GM12892 (cell line): Measurements from ENCODE around the gene CHCHD3.

Source experiments
- DNase-seq: peaks from one replicate; pipeline ENCODE4 v3.0.0; 2011; ENCODE audit not compliant: insufficient read length
- FAIRE-seq: peaks from 2 replicates; lab custom pipeline; 2011; peaks lifted over from hg19 to GRCh38; lab: Jason Lieb, UNC
- POLR2A ChIP-seq: IDR thresholded peaks from 2 replicates; pipeline ENCODE4 v1.6.1; 2011; ENCODE audit warnings: low read depth, low read length, control low read depth
- POLR2AphosphoS5 ChIP-seq: IDR thresholded peaks from 2 replicates; pipeline ENCODE4 v1.6.1; 2011; ENCODE audit warnings: low read depth, low read length, control low read depth
- TAF1 ChIP-seq: IDR thresholded peaks from 2 replicates; pipeline ENCODE4 v1.6.1; 2011; ENCODE audit warnings: low read depth, mild to moderate bottlenecking, control low read depth, low read length, borderline replicate concordance

CHCHD3 gene

DNA sequence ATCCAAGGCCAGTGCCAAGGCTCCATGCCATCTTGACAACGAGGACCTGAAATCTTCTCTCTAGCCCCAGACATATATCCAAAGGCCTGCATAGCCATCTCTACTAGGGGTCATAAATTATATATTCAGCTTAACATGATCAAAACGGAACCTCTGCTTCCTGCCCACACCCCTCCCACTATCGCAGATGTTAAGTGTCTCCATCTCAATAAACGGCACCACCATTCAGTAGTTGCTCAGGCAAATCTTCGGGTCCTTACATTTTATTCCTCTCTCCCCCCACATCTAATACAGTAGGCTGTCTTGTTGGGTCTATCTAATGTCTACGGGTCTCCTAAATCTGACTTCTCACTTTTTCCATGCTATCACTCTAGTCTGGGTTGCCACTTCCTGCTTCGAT lies 304.5 kb downstream of the CHCHD3 start:
- no peak for TF ChIP-seq POLR2A
- TF ChIP-seq POLR2AphosphoS5 = no peak
- no peak for TF ChIP-seq TAF1
- no peak for DNase-seq
- FAIRE-seq = no peak

DNA sequence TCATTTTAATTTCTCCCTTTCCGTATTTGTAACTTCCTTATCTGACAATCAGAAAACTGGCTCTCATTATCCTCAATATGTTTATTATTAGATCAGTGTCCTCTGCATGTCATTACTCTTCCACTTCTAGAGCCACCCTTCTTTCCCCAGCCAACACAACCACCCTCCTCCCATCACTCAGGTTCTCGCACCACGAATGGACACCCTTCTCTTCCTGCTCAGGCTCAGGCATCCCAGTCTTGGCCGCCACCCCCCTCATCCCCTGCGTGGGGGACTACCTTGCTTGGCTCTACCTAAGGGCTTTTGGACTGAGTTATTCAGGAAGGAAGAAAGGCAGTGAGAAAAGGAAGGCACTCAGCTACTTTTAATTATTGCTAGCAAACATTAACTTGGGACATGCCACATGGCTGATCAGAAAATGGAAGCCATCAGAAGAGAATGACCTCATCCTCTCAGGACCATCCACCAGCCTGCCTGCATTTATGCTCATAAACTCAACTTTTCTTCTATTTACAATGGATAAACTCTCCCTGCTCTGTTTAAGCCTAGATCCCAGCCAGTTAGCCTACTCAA lies 305.8 kb downstream of the CHCHD3 start:
- no peak for FAIRE-seq
- no peak for DNase-seq
- TF ChIP-seq POLR2AphosphoS5 (no peak), POLR2A (no peak), TAF1 (no peak)

DNA sequence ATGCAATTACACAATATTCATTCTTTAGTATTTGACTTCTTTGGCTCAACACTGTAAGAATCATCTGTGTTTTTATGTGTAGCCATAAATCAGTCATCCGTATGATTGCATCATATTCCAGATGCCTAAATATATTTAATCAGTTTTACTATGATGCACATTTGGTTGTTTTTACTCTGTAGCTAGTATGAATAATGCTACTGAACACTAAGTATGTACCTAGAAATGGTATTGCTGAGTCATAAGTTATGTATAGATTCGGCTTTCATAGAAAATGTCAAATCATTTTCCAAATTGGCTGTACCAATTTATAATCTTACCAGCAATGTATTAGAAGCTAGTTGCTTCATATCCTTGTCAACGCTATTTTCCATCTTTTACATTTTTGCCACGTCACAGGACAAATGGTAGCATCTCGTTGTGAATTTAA lies 308.3 kb downstream of the CHCHD3 start:
- FAIRE-seq = no peak
- TF ChIP-seq TAF1 (no peak), POLR2AphosphoS5 (no peak), POLR2A (no peak)
- DNase-seq = no peak

DNA sequence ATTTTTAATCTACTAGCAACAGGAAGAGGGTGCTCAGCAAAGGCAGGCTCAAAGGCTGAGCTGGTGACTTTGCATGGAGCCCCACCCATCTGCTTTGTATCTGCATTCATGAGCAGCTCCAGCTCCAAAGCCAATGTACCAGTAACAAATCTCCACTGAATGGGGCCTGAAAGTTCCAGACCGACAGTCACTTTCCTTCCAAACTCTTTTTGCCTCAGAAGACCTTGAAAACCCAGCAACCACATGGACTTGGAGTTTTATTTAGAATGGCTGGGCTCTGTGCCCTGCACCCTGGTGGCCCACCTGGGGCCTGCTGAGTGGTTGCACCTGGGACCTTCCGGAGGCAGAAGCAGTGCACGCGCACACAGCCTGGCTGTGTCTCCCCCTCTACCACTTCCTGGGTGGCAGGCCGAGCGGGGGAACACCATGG lies 310.6 kb downstream of the CHCHD3 start:
- no peak for DNase-seq
- TF ChIP-seq POLR2AphosphoS5 = no peak
- TF ChIP-seq TAF1 = no peak
- TF ChIP-seq POLR2A = no peak
- no peak for FAIRE-seq

DNA sequence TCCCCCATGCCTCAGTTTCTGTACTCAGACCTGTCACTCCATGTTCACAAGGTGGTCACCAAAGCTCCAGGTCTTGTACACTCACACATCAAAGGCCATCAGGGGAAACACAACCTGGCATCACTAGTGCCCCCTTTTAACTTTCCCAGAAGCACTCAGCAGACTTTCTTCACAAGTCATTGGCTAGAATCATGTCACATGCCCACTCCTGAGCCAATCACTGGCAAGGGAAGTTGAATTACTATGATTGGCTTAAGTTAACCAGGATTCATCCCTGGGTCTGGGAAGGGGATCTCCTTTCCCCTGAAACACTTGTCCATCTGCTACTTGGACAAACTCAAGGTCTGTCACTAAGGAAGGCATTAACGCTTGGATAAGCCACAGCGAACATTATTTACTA lies 311.8 kb downstream of the CHCHD3 start:
- TF ChIP-seq POLR2A (no peak), POLR2AphosphoS5 (no peak), TAF1 (no peak)
- FAIRE-seq (no peak), DNase-seq (no peak)

DNA sequence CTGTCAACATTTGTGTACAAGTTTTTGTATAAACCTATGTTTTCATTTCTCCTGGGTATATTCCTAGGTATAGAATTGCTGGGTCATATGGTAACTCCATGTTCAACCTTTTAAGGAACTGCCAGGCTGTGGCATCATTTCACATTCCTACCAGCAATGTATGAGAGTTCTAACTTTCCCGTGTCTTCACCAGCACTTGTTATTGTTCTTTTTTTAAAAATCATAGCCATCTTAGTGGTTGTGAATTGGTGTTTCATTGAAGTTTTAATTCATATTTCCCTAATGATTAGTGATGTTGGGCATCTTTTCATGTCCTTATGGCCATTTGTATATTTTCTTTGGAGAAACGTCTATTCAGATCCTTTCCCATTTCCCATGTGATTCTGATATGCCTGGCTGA lies 312.6 kb downstream of the CHCHD3 start:
- no peak for FAIRE-seq
- DNase-seq = no peak
- TF ChIP-seq POLR2AphosphoS5 (no peak), TAF1 (no peak), POLR2A (no peak)

GRCh38 chr7:132768099-132768498 lies 313.8 kb downstream of the CHCHD3 start:
- TF ChIP-seq POLR2AphosphoS5 (no peak), TAF1 (no peak), POLR2A (no peak)
- DNase-seq (no peak), FAIRE-seq (no peak)

DNA sequence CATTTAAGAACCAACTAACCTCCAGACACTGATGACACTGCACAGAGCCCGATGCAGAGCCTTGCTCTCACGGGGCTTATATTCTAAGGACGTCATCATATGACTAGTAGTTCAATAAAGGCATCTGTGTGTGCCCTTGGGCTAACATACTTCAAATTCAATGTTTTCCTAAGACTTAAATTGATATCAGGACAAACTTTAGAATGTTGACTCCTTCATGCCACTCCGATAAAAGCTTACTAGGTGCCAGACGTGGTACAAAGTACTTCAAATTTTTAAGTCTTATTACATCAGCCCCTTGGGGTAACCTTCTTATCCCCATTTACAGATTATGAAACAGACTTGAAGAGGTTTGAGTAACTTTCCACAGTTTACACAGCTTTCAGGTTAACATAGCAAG lies 314.5 kb downstream of the CHCHD3 start:
- TF ChIP-seq POLR2AphosphoS5 (no peak), POLR2A (no peak), TAF1 (no peak)
- DNase-seq (no peak), FAIRE-seq (no peak)

- FAIRE-seq (no peak), DNase-seq (no peak)
- TF ChIP-seq POLR2AphosphoS5 (no peak), POLR2A (no peak), TAF1 (no peak)
Observed at GRCh38 chr7:132766660-132767059, 315.2 kb downstream of the CHCHD3 start.

DNA sequence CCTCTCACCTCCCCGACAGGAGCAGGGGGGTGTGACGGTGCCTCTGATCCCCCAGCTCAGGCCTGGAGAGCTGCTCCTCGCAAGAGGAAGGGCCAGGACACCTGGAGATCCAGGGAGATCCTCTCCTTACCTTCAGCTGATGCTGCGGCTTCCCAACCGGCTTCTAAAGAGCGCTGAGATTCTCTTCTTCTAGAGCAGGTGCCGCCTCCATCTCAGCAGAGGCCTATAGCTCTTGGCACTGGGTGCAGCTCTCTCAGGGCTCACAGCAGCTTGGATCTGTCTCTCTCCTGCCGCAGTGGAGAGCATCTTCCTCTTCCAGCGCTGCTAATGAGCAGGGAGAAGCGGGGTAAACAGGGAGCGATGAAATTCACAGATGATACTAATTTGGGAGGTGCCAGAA lies 316.0 kb downstream of the CHCHD3 start:
- TF ChIP-seq POLR2A (no peak), POLR2AphosphoS5 (no peak), TAF1 (no peak)
- FAIRE-seq = no peak
- DNase-seq = no peak

DNA sequence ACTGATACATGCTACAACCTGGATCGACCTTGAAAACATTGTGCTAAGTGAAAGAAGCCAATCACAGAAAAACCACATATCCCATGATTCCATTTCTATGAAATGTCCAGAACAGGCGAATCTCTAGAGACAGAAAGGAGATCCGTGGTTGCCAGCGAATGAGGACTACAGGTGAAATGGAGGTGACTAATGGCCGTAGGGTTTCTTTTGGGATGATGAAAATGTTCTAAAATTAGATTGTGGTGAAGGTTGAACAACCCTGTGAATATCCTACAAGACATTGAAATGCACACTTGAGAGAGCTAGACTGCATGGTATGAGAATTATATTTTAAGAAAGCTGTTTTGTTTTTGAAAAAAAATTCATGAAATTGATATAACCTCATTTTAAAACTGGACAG lies 317.1 kb downstream of the CHCHD3 start:
- FAIRE-seq = no peak
- DNase-seq = no peak
- no peak for TF ChIP-seq POLR2AphosphoS5

DNA sequence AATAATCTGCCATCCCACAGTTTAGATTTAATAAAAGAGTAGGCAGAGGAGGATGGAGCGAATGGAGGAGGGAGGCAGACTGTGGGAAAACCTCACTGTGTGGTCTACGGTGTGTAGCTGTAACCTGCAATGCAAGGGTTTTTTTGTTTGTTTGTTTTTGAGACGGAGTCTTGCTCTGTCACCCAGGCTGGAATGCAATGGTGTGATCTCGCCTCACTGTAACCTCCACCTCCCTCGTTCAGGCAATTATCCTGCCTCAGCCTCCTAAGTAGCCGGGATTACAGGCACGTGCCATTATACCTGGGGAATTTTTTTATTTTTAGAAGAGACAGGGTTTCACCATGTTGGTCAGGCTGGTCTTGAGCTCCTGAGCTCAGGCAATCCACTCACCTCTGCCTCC lies 321.0 kb downstream of the CHCHD3 start:
- no peak for FAIRE-seq
- DNase-seq = no peak
- no peak for TF ChIP-seq TAF1
- no peak for TF ChIP-seq POLR2AphosphoS5
- no peak for TF ChIP-seq POLR2A
